GM12864 (cell line): ENCODE measurements around the gene KCTD12.

Source experiments
- DNase-seq: peaks from one replicate; pipeline ENCODE4 v3.0.0-alpha.2; 2011; ENCODE audit warnings: low read depth
- H3K4me3 ChIP-seq: 2 replicates; pipeline ENCODE4 v1.5.1; 2011; ENCODE audit warnings: mild to moderate bottlenecking, low read depth, low read length, control low read depth
- TF ChIP-seq, protein P1 (sequence below): IDR thresholded peaks from 2 replicates; pipeline ENCODE4 v1.5.1; 2011; ENCODE audit warnings: low read depth, mild to moderate bottlenecking, moderate library complexity, low read length, control low read depth, inconsistent platforms; ENCODE audit errors: missing control alignments

KCTD12 gene

DNA sequence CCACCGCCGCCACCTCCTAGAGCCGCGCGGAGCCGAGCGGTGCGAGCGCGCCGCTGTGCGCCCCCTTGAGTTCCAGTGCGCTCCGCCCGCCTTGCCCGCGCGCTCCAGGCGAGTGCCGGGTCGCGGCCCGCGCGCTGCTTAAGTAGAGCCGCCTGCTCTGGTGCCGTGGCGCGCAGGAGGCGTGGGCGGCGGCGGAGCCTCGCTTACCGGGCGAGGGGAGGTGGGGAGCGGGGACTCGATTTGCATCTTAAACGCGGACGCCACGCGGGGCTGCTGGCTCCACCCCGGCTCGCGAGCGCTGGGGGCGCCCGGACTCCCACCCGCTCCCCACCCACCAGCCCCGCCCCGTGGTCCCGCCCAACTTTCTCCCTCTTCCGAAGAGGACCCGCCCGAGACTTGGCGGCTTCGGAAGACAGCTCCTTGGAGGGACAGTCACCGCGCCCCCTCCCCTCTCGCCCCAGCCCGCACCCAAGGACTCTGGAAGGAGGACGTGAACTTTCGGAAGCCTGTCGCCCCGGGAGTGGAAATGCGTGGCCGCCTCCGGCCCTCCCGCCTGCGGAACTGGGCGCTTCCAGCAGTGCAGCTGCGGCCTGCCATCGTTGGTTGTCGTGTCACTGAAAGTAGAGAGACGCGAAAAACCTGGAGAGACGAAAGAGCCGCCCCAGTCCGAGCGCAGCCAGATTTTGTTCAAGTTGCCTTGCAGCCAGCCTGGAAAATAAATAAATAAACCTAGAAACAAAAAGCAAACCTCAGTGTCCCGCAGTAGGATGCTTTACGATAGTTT is at the start of gene KCTD12:
TSS of gene KCTD12 (minus strand) at position 114 of the 784 bp plus-strand sequence. CDS start 257 bp downstream, outside the sequence.
- peak within 1 kb of the TSS; percentile 76 for H3K4me3 ChIP-seq
- peak; percentile 70 for DNase-seq
- TF ChIP-seq, protein P1, sequence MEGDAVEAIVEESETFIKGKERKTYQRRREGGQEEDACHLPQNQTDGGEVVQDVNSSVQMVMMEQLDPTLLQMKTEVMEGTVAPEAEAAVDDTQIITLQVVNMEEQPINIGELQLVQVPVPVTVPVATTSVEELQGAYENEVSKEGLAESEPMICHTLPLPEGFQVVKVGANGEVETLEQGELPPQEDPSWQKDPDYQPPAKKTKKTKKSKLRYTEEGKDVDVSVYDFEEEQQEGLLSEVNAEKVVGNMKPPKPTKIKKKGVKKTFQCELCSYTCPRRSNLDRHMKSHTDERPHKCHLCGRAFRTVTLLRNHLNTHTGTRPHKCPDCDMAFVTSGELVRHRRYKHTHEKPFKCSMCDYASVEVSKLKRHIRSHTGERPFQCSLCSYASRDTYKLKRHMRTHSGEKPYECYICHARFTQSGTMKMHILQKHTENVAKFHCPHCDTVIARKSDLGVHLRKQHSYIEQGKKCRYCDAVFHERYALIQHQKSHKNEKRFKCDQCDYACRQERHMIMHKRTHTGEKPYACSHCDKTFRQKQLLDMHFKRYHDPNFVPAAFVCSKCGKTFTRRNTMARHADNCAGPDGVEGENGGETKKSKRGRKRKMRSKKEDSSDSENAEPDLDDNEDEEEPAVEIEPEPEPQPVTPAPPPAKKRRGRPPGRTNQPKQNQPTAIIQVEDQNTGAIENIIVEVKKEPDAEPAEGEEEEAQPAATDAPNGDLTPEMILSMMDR, result no peak

DNA sequence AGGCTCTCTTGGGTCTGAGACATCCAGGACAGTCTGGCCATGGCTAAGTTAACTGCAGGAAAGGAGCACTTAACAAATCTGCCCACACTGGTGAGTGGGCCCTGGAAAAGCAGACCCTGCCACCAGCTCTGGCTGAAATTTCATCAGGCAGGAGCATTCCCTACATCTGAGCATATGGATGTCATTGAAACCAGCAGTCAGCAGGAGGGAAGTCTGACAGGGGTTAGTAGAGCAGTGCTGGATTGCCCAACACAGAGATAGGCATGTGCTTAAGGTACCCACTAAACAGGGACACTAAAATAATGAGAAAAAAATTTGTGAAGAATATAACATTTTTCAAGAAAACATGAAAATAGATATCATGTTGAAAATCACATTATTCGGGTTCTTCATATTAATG is 48.5 kb upstream of the KCTD12 start:
- DNase-seq, result no peak
- TF ChIP-seq, protein P1, result no peak
- no peak overlapping the region for H3K4me3 ChIP-seq

DNA sequence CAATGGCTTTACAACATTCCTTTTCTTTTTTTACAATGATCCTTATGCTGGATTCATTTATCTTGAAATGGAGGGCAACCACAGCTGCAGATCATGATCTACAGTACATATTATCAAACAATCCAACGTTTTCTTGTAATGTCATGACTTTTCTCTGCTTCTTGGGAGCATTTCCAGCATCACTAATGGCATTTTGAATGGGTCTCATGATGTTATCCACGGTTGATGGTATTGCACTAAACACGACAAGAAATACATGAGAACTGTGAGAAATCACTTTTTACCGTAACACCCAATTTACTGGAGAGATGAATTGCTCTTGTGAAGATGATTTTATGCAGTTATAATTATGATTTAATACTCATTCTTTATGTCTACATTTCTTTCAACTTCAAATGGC is 45.9 kb upstream of the KCTD12 start:
- no peak overlapping the region for H3K4me3 ChIP-seq
- TF ChIP-seq, protein P1, result no peak
- DNase-seq, result no peak

DNA sequence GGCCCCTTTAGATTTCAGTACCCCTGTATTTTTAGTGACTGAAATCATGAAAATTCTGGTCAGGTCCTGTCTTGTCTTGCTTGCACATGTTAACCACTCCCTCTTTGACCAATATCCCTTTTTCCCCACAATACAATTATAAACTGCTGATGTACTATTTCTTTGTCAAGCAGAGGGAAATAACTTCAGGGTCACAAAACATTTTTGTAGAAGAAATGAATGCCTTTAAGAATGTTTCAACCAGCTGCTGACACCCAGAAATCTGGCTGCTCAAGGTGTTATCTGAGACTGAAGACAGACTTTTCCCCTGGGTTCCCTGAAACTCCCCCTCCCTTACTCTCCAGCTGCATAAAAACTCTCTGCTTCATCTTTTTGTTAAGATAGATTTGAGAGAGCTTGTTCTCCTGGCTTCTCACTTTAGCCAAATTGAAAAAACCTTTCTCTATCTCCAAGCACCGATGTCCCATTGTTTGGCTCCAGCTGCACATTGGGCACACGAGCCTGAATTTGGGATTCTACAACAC is 43.7 kb upstream of the KCTD12 start:
- no peak overlapping the region for H3K4me3 ChIP-seq
- no peak for DNase-seq
- TF ChIP-seq, protein P1, result no peak

DNA sequence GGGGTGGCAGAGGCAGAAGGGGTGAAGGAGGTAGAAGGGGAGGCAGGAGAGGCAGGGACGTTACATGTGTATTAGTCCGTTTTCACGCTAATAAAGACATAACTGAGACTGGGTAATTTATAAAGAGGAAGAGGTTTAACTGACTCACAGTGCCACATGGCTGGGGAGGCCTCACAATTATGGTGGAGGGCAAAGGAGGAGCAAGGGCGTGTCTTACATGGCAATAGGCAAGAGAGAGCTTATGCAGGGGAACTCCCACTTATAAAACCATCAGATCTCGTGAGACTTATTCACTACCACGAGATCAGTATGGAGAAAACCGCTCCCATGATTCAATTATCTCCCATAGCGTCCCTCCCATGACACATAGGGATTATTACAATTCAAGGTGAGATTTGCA is 43.1 kb upstream of the KCTD12 start:
- no peak overlapping the region for H3K4me3 ChIP-seq
- TF ChIP-seq, protein P1, result no peak
- DNase-seq, result no peak

DNA sequence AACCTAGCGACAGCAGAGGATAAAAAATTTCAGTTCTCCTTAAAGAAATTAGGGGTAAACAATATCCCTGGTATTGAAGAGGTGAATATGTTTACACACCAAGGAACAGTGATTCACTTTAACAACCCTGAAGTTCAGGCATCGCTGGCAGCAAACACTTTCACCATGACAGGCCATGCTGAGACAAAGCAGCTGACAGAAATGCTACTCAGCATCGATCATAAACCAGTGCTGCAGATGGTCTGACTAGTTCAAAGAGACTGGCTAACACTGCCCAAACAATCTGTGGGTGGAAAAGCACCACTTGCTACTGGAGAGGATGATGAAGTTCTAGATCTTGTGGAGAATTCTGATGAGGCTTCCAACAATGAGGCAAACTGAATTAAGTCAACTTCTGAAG is 42.3 kb upstream of the KCTD12 start:
- no peak for DNase-seq
- TF ChIP-seq, protein P1, result no peak
- H3K4me3 ChIP-seq, result no peak overlapping the region

DNA sequence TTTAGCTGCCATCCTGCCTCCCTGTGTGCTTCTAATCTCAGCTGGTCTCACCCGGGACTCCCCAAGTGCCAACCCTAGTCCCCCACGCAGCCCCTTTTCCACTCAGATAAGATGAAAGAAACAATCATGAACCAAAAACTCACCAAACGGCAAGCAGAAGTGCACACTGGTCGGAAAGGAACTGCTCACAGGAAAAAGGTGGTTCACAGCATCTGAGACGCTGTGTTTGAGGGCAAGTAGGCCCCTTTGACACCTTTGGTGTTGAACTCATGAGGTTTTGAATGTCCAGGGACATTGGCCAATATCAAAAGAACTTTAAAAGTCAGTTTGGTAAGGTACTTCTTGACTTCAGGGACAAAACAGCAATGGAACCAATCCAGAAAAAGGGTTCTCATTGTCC is 41.8 kb upstream of the KCTD12 start:
- H3K4me3 ChIP-seq, result no peak overlapping the region
- TF ChIP-seq, protein P1, result no peak
- DNase-seq, result no peak
